Prostate gland (tissue), 2 donors: ENCODE measurements around the gene TXLNA.

Experiments
- CTCF ChIP-seq, 4 experiments: fragments of 200-600 bp in 2 of 4; fragments of 450-650 bp in 2 of 4; sonication (generic) in 2 of 4; IDR thresholded peaks; 1 replicate in 3 of 4; 2 replicates in 1 of 4; pipeline ENCODE4 v1.5.1; 2016 to 2019; ENCODE audit warnings: antibody characterized with exemption in 4 of 4, mild to moderate bottlenecking in 2 of 4, moderate library complexity in 2 of 4
- POLR2A ChIP-seq: fragments of 450-650 bp; IDR thresholded peaks from one replicate; pipeline ENCODE4 v1.6.1; 2016; ENCODE audit warnings: antibody characterized with exemption, mild to moderate bottlenecking

DNA sequence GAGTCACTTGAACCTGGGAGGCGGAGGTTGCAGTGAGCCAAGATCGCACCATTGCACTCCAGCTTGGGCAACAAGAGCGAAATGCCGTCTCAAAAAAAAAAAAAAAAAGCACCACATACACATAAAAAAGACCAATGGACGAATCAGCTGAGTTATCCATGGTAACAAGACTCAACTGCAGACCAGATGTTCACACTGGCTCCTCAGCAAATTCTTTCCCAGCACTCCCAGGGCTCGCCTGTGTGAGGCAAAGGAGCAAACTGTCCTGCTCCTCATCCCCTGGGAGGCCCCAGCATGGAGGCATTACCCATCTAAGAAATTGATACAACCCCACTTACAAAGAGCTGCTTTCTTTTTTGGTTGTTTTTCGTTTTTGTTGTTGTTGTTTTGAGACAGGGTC, 39.5 kb downstream of the TXLNA start:
- TF ChIP-seq CTCF (IDR thresholded peaks at IDR 0.05) = no peak
- TF ChIP-seq POLR2A = no peak
